Muscle of leg (tissue), 11 donors: ENCODE data around the gene CLCNKA. TPM values are rescaled to one million over a fixed set of nuclear protein-coding genes. Genes with fewer than 3 reads are reported as not detected.

ENCODE experiments used
- DNase-seq: peaks from one replicate; pipeline ENCODE4 v3.0.0; 2013
- H3K27ac ChIP-seq: one replicate; pipeline ENCODE4 v1.5.1; 2013; ENCODE audit warnings: mild to moderate bottlenecking, low read length, control low read depth
- H3K27me3 ChIP-seq: one replicate; pipeline ENCODE4 v1.6.1; 2013; ENCODE audit warnings: low read length; ENCODE audit not compliant: control insufficient read depth, insufficient read depth
- H3K36me3 ChIP-seq: one replicate; pipeline ENCODE4 v1.6.1; 2013; ENCODE audit warnings: low read length; ENCODE audit not compliant: control insufficient read depth, insufficient read depth
- H3K4me1 ChIP-seq: one replicate; pipeline ENCODE4 v1.6.1; 2013; ENCODE audit warnings: low read length; ENCODE audit not compliant: control insufficient read depth, insufficient read depth
- H3K4me3 ChIP-seq: one replicate; pipeline ENCODE4 v1.5.1; 2013; ENCODE audit warnings: low read length, control low read depth
- H3K9me3 ChIP-seq: replicated peaks from 2 replicates; pipeline ENCODE4 v1.6.1; 2013; ENCODE audit warnings: low read depth, low read length; ENCODE audit not compliant: control insufficient read depth
- WGBS: methylation state at CpG from one replicate; pipeline ENCODE4 v1.1.5; 2013; ENCODE audit warnings: missing lambda C conversion rate; ENCODE audit not compliant: insufficient coverage; 5-methylcytosine and 5-hydroxymethylcytosine counted together
- polyA plus RNA-seq, 8 donors: library from polyadenylated mRNA; unstranded; fragments of 120-200 nt; gene quantifications; one replicate each; pipeline versions ENCODE4 v1.2.1 to v1.2.3, GENCODE V29; 2013; ENCODE audit warnings: inconsistent platforms in 1 of 8, low replicate concordance in 1 of 8; ENCODE audit not compliant: insufficient read length in 8 of 8, insufficient read depth in 1 of 8
- total RNA-seq: library from RNA; stranded (reverse); fragments of 120-200 nt; gene quantifications from one replicate; pipeline ENCODE4 v1.2.4, GENCODE V29; 2013

Gene CLCNKA
- total and polyA plus RNA-seq, 9 donors, result 0.27 to 1.2 (median 0.72) TPM

GRCh38 chr1:16070640-16071355 lies 49.0 kb downstream of the CLCNKA start:
- no peak overlapping the region for H3K4me3 ChIP-seq
- H3K9me3 ChIP-seq, result no peaks in the 10 kb centered on the region
- H3K27me3 ChIP-seq, result peaks cover 25% of the 10 kb centered on the region
- no peaks in the 10 kb centered on the region for H3K36me3 ChIP-seq
- WGBS, result 64% methylated on average over 2 of the region's 9 CpGs
- H3K4me1 ChIP-seq, result peaks cover 30% of the 10 kb centered on the region
- DNase-seq, result no peak
- no peak overlapping the region for H3K27ac ChIP-seq

DNA sequence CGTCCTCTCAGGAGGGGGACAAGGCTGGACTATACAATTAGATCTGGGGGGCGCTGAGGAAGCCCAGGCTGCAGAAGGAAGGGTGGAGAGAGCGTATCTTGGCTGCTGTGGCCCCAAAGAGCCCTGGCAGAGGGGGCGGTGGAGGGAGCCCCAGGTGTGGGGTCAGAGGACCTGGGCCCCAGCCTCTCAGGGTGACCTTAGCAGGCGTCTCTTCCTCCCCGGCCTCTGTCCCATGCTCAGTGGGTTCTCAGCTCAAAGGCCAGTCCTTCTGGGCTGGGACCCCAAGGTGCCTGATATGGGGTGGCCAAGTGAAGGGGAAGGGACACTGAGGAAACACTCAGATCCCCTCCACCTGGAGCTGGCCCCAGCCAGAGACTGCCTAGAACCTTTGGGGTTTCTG lies 49.8 kb downstream of the CLCNKA start:
- Histone ChIP-seq H3K4me1 (peaks cover 30% of the 10 kb centered on the region), H3K27ac (no peak overlapping the region)
- WGBS, result 81% methylated on average over 6 of the region's 6 CpGs

GRCh38 chr1:16072095-16072494 lies 50.3 kb downstream of the CLCNKA start:
- Histone ChIP-seq H3K9me3 (no peaks in the 10 kb centered on the region), H3K4me3 (no peak overlapping the region), H3K36me3 (no peaks in the 10 kb centered on the region), H3K27me3 (peaks cover 25% of the 10 kb centered on the region), H3K4me1 (peaks cover 25% of the 10 kb centered on the region), H3K27ac (no peak overlapping the region)
- 58% methylated on average over 2 of the region's 5 CpGs for WGBS
- no peak for DNase-seq

More for the DNA sequence above, 49.8 kb downstream of the CLCNKA start:
- Histone ChIP-seq H3K27me3 (peaks cover 25% of the 10 kb centered on the region), H3K9me3 (no peaks in the 10 kb centered on the region), H3K36me3 (no peaks in the 10 kb centered on the region), H3K4me3 (no peak overlapping the region)
- DNase-seq, result no peak

DNA sequence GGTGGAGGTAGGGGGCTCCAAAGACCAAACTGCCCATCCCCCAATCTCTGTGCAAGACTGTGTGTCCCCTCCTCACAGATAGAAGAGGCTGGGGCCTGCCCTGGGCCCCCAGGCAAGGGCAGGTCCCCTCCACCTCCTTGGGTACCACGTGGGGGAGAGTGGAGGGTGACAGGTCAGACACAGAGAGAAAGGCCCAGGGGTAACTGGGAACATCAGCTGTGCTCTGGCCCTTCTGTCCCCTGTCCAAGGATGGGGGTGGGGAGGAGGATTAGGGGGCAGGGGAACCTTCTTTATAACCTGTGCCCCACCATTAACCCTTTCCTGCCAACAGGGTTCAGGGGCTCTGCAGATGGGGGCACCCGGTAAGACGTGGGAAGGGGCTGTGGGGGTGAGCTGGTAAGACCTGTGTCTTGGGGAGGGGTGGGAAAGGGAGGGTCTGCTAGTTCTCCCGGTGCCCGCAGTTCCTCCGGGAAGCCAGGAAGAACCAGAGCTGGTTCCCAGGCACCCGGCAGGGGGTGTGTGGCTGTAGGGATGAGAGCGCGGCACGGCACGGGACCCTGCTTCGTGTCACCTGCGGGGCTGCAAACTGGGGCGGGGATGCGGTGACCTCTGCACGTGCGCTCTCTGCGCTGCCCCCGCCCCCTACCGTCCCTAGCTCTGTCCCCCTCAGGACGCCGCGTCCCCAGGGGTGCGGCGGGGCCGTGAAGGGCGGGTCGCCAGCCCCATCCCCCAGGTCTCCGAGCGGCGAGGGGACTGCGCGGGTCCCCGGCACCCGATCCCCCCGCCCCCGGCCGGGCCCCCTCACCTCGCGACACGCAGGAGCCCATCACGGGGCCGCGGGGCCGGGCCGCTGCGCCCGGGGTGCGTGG lies 51.0 kb downstream of the CLCNKA start:
- 3% methylated on average over 40 of the region's 49 CpGs for WGBS
- Histone ChIP-seq H3K27ac (no peak overlapping the region), H3K27me3 (peaks cover 25% of the 10 kb centered on the region), H3K36me3 (no peaks in the 10 kb centered on the region), H3K4me1 (peaks cover 18% of the 10 kb centered on the region), H3K9me3 (no peaks in the 10 kb centered on the region), H3K4me3 (no peak overlapping the region)
- no peak for DNase-seq

DNA sequence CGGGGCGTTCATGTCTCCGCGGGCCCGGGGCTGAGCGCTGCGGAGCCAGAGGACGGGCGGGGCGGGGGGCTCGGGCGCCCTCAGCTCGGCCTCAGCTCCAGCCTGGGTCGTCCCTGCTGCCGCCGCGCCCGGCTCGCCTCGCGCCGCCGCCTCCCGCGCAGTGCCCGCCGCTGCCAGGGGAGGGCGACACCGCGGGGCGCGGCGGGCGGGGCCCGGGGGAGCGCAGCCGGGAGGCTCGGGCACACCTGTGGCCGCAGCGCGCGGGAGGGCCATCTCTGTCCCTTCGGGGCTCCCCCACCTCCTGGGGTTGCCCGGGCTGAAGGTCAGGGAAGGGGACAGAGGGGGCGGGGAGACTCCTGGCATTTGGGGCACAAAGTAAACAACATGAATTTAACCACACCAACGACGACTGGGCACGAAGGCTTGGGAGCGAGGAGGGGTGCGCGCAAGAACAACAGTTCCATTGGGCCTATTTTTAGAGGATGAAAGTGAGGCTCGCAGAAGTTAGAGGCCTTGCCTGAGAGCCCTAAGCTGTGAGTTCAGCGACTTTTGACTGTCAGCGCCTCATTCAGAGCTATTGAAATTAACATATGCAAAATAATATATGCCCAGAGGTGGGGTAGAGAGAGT lies 51.8 kb downstream of the CLCNKA start, which contains the start of gene FAM131C:
TSS of gene FAM131C (minus strand) at position 162 of the 630 bp plus-strand sequence. CDS start 209 bp downstream, outside the sequence.
- Histone ChIP-seq H3K36me3 (no peaks in the 10 kb centered on the region), H3K4me3 (peak within 1 kb of the TSS; percentile 24), H3K9me3 (no peaks in the 10 kb centered on the region), H3K27ac (no peak within 1 kb of the TSS), H3K4me1 (peaks cover 10% of the 10 kb centered on the region), H3K27me3 (peaks cover 25% of the 10 kb centered on the region)
- DNase-seq, result no peak
- WGBS, result 1% methylated on average over 37 of the region's 54 CpGs

GRCh38 chr1:16074217-16074616 lies 52.4 kb downstream of the CLCNKA start:
- H3K27me3 ChIP-seq, result peaks cover 23% of the 10 kb centered on the region
- no peak overlapping the region for H3K4me3 ChIP-seq
- no peak for DNase-seq
- H3K36me3 ChIP-seq, result no peaks in the 10 kb centered on the region
- H3K27ac ChIP-seq, result no peak overlapping the region
- no peaks in the 10 kb centered on the region for H3K9me3 ChIP-seq
- H3K4me1 ChIP-seq, result peaks cover 12% of the 10 kb centered on the region
- WGBS, result 85% methylated on average over 5 of the region's 5 CpGs

GRCh38 chr1:16075337-16076030 lies 53.6 kb downstream of the CLCNKA start:
- Histone ChIP-seq H3K27ac (no peak overlapping the region), H3K27me3 (peaks cover 20% of the 10 kb centered on the region), H3K36me3 (no peaks in the 10 kb centered on the region), H3K9me3 (no peaks in the 10 kb centered on the region), H3K4me3 (no peak overlapping the region), H3K4me1 (peaks cover 15% of the 10 kb centered on the region)
- DNase-seq, result no peak
- WGBS, result 71% methylated on average over 5 of the region's 11 CpGs

DNA sequence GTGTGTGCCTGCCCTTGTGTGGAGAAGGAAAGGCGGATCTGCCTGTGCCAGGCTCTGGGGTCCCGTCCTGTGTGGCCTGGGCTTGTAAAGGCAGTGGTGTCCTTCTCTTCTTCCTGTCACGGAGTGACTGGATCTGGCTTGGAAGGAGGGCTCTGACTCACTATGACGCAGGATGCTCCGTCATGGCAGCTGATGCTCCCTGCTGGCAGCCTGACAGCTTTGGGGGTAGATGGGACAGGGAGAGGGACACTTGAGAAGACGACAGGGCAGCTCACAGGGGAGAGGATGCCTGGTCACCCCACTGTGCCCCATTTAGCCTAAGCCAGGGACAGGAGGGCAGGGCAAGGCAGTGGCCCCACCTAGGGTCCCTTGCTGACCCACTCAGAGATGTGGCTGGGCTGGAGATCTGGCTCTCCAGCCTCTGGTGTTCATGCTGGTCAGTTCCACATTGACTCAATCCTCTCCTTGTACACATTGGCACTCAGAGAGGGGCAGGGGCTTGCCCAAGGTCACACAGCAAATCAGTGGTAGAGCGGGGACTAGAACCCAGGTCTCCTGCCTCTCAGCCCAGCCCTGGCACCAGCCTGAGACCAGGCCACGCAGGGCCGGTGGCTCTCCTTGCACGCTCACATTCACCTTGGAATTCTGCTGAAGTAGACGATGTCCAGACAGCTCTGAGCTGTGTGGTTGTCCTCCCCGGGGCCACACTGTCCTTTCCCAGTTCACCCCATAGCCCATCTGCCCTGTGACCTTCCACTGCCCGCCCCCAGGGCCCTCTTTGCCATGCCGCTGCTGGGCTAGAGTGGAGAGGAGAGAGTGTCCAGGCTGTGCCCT lies 54.4 kb downstream of the CLCNKA start:
- WGBS, result 72% methylated on average over 13 of the region's 14 CpGs
- H3K9me3 ChIP-seq, result no peaks in the 10 kb centered on the region
- DNase-seq, result no peak
- H3K27me3 ChIP-seq, result peaks cover 20% of the 10 kb centered on the region
- H3K36me3 ChIP-seq, result no peaks in the 10 kb centered on the region
- no peak overlapping the region for H3K4me3 ChIP-seq
- H3K4me1 ChIP-seq, result peaks cover 15% of the 10 kb centered on the region
- H3K27ac ChIP-seq, result no peak overlapping the region

- Histone ChIP-seq H3K9me3 (no peaks in the 10 kb centered on the region), H3K27ac (no peak overlapping the region), H3K36me3 (no peaks in the 10 kb centered on the region), H3K4me1 (peaks cover 15% of the 10 kb centered on the region), H3K4me3 (no peak overlapping the region), H3K27me3 (peaks cover 20% of the 10 kb centered on the region)
- no peak for DNase-seq
- WGBS, result 84% methylated on average over 11 of the region's 11 CpGs
Observed at GRCh38 chr1:16076865-16077238, 55.0 kb downstream of the CLCNKA start.
